OCI-LY3 (cell line): ENCODE data around the gene GFPT1.

Experiments used
- H2AFZ ChIP-seq: fragments of 200-600, 300-600 bp; shearing (Covaris generic); 2 replicates; pipeline ENCODE4 v1.6.0; 2014; ENCODE audit warnings: antibody characterized with exemption, low read depth, low read length
- H3K27ac ChIP-seq: fragments of 200-600, 300-600 bp; sonication (generic); 2 replicates; pipeline ENCODE4 v1.5.1; 2014; ENCODE audit warnings: mild to moderate bottlenecking, low read length, moderate library complexity, mixed read lengths
- H3K27me3 ChIP-seq: fragments of 200-600, 300-600 bp; sonication (generic); 2 replicates; pipeline ENCODE4 v1.6.1; 2014; ENCODE audit warnings: low read depth, low read length, mixed read lengths
- H3K36me3 ChIP-seq: fragments of 200-600, 300-600 bp; sonication (generic); replicated peaks from 2 replicates; pipeline ENCODE3; 2014; ENCODE audit warnings: low read depth, low read length, mixed read lengths
- H3K4me1 ChIP-seq: fragments of 300-600, 200-600 bp; sonication (generic); 2 replicates; pipeline ENCODE4 v1.6.1; 2014; ENCODE audit warnings: low read length, mixed read lengths
- H3K4me2 ChIP-seq: fragments of 200-600, 300-600 bp; sonication (generic); 2 replicates; pipeline ENCODE4 v1.6.1; 2014; ENCODE audit warnings: low read length, mixed read lengths
- H3K4me3 ChIP-seq: fragments of 300-600, 200-600 bp; sonication (generic); 2 replicates; pipeline ENCODE4 v1.5.1; 2014; ENCODE audit warnings: antibody characterized with exemption, mild to moderate bottlenecking, low read length, moderate library complexity
- H3K79me2 ChIP-seq: fragments of 300-600, 200-600 bp; shearing (Covaris generic); 2 replicates; pipeline ENCODE4 v1.6.1; 2014; ENCODE audit warnings: mild to moderate bottlenecking, low read length, mixed read lengths
- H3K9ac ChIP-seq: fragments of 300-600, 200-600 bp; shearing (Covaris generic); 2 replicates; pipeline ENCODE4 v1.6.0; 2014; ENCODE audit warnings: mild to moderate bottlenecking, low read length, moderate library complexity
- H3K9me3 ChIP-seq: fragments of 200-600, 300-600 bp; shearing (Covaris generic); 2 replicates; pipeline ENCODE4 v1.6.1; 2014; ENCODE audit warnings: low read length, mixed read lengths; ENCODE audit not compliant: insufficient read depth
- H4K20me1 ChIP-seq: fragments of 200-600, 300-600 bp; sonication (generic); 2 replicates; pipeline ENCODE4 v1.6.1; 2016; ENCODE audit warnings: low read length, mixed read lengths; ENCODE audit not compliant: insufficient read depth
- EZH2phosphoT487 ChIP-seq: fragments of 200-600 bp; shearing (Covaris generic); IDR thresholded peaks from 2 replicates; pipeline ENCODE4 v1.6.1; 2018; ENCODE audit warnings: antibody characterized with exemption, mixed run types, low read depth
- TF ChIP-seq, protein P1 (sequence below): fragments of 200-600, 300-600 bp; sonication (generic); IDR thresholded peaks from 2 replicates; pipeline ENCODE4 v1.5.1; 2014; ENCODE audit warnings: antibody characterized with exemption, low read length, low read depth

The GFPT1 gene

GRCh38 chr2:69380072-69380917 is 6.7 kb downstream of the GFPT1 start:
- peaks cover 56% of the 10 kb centered on the region for H4K20me1 ChIP-seq

DNA sequence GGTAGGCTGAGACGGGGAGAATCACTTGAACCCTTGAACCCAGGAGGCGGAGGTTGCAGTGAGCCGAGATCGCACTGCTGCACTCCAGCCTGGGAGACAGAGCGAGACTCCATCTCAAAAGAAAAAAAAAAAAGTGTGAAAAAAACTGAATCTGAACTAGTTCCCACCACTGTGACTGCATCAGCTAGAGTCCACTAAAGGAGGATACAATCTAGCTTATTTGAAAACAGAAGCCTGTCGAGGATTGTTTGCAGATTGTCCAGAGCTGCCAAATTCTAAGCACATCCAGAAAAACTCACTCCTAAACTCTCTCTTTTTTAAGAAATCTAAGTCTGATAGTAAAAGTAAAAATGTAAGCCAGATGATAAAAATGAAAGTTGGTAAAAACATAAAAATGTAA is 10.6 kb downstream of the GFPT1 start:
- TF ChIP-seq, protein P1, sequence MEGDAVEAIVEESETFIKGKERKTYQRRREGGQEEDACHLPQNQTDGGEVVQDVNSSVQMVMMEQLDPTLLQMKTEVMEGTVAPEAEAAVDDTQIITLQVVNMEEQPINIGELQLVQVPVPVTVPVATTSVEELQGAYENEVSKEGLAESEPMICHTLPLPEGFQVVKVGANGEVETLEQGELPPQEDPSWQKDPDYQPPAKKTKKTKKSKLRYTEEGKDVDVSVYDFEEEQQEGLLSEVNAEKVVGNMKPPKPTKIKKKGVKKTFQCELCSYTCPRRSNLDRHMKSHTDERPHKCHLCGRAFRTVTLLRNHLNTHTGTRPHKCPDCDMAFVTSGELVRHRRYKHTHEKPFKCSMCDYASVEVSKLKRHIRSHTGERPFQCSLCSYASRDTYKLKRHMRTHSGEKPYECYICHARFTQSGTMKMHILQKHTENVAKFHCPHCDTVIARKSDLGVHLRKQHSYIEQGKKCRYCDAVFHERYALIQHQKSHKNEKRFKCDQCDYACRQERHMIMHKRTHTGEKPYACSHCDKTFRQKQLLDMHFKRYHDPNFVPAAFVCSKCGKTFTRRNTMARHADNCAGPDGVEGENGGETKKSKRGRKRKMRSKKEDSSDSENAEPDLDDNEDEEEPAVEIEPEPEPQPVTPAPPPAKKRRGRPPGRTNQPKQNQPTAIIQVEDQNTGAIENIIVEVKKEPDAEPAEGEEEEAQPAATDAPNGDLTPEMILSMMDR: no peak
- no peak for TF ChIP-seq EZH2phosphoT487
- no peak overlapping the region for H2AFZ ChIP-seq
- H3K9me3 ChIP-seq: no peaks in the 10 kb centered on the region
- peaks cover 29% of the 10 kb centered on the region for H3K79me2 ChIP-seq
- H3K27ac ChIP-seq: no peak overlapping the region
- H4K20me1 ChIP-seq: peaks cover 37% of the 10 kb centered on the region
- no peaks in the 10 kb centered on the region for H3K4me1 ChIP-seq
- H3K4me3 ChIP-seq: no peak overlapping the region
- no peak overlapping the region for H3K9ac ChIP-seq
- no peaks in the 10 kb centered on the region for H3K27me3 ChIP-seq
- peaks cover 7% of the 10 kb centered on the region for H3K36me3 ChIP-seq
- H3K4me2 ChIP-seq: no peak overlapping the region

More at GRCh38 chr2:69380072-69380917, 6.7 kb downstream of the GFPT1 start:
- H3K4me3 ChIP-seq: no peak overlapping the region
- H3K4me1 ChIP-seq: peaks cover 11% of the 10 kb centered on the region
- H3K27me3 ChIP-seq: no peaks in the 10 kb centered on the region
- no peaks in the 10 kb centered on the region for H3K36me3 ChIP-seq
- TF ChIP-seq, protein P1: no peak
- TF ChIP-seq EZH2phosphoT487: no peak
- no peaks in the 10 kb centered on the region for H3K9me3 ChIP-seq
- H3K9ac ChIP-seq: no peak overlapping the region
- H3K79me2 ChIP-seq: peaks cover 55% of the 10 kb centered on the region
- no peak overlapping the region for H3K4me2 ChIP-seq
- H2AFZ ChIP-seq: no peak overlapping the region
- H3K27ac ChIP-seq: no peak overlapping the region

- H3K4me1 ChIP-seq: no peaks in the 10 kb centered on the region
- TF ChIP-seq, protein P1: peak; percentile 83
- no peak for TF ChIP-seq EZH2phosphoT487
- no peak overlapping the region for H3K27ac ChIP-seq
- H3K4me2 ChIP-seq: no peak overlapping the region
- peaks cover 28% of the 10 kb centered on the region for H3K79me2 ChIP-seq
- H2AFZ ChIP-seq: no peak overlapping the region
- no peaks in the 10 kb centered on the region for H3K9me3 ChIP-seq
- H4K20me1 ChIP-seq: peaks cover 35% of the 10 kb centered on the region
- no peak overlapping the region for H3K4me3 ChIP-seq
- no peaks in the 10 kb centered on the region for H3K27me3 ChIP-seq
- no peak overlapping the region for H3K9ac ChIP-seq
- H3K36me3 ChIP-seq: peaks cover 7% of the 10 kb centered on the region
Measured at GRCh38 chr2:69375494-69376353, 11.3 kb downstream of the GFPT1 start.

DNA sequence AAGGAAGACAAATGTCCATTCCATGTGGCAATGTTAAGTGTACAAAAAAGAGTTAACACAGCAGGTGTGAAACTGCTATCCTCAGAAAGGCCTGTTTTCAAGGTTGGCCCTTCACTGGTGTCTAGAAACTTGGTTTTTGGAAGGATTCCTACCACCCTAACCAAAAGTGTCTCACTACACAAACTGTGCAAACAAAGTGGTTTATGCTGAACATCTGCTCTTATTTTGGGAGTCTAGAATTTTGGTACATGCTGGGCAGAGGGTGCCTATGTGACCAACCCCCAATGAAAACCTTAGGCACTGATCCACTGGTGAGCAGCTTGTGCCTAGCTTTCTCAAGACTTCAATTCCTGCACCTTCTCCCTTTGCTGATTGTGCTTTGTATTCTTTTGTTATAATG is 14.3 kb downstream of the GFPT1 start:
- Histone ChIP-seq H3K4me1 (no peaks in the 10 kb centered on the region), H3K27ac (no peak overlapping the region), H3K36me3 (peaks cover 24% of the 10 kb centered on the region), H4K20me1 (peaks cover 24% of the 10 kb centered on the region), H2AFZ (no peak overlapping the region), H3K27me3 (no peaks in the 10 kb centered on the region), H3K4me2 (no peak overlapping the region), H3K9ac (no peak overlapping the region), H3K9me3 (no peaks in the 10 kb centered on the region), H3K4me3 (no peak overlapping the region), H3K79me2 (peaks cover 9% of the 10 kb centered on the region)
- TF ChIP-seq EZH2phosphoT487: no peak
- TF ChIP-seq, protein P1: no peak
